Measurements from ENCODE around the gene COL28A1. TPM values are rescaled to one million over a fixed set of nuclear protein-coding genes. Genes with fewer than 3 reads are reported as not detected.

The COL28A1 gene
- total RNA-seq, 4 donors from 2014 or later = 1.6 to 10.5 (median 3.2) TPM

GRCh38 chr7:7417851-7418250 lies 117.8 kb downstream of the COL28A1 start:
- TF ChIP-seq CTCF (IDR thresholded peaks at IDR 0.05) = no peak
- no peak for TF ChIP-seq POLR2A (IDR thresholded peaks at IDR 0.05)
- DNase-seq (ENCODE audit: low spot score in 2 of 2) = no peak

GRCh38 chr7:7417414-7417813 lies 118.3 kb downstream of the COL28A1 start:
- intact Hi-C loops (cut with DNase I; ENCODE audit: low total_unique reads) = loop anchor here (10.0 kb wide), 1 partner anchor 313 kb away; no protein-coding TSS in a partner anchor
- no peak for DNase-seq (ENCODE audit: low spot score in 2 of 2)
- TF ChIP-seq POLR2A (IDR thresholded peaks at IDR 0.05) (no peak), CTCF (IDR thresholded peaks at IDR 0.05) (no peak)
- no peak overlapping the region for H3K4me3 ChIP-seq (ENCODE audit: low read depth, poor library complexity, severe bottlenecking)
- WGBS, 2 donors = 81 to 89% methylated on average over 2 of the region's 2 CpGs

More at GRCh38 chr7:7417851-7418250, 117.8 kb downstream of the COL28A1 start:
- WGBS, 2 donors = 91 to 94% methylated on average over 3 of the region's 3 CpGs
- intact Hi-C loops (cut with DNase I; ENCODE audit: low total_unique reads) = loop anchor here (10.0 kb wide), 1 partner anchor 313 kb away; no protein-coding TSS in a partner anchor
- no peak overlapping the region for H3K4me3 ChIP-seq (ENCODE audit: low read depth, poor library complexity, severe bottlenecking)

GRCh38 chr7:7416031-7416858 lies 119.4 kb downstream of the COL28A1 start:
- WGBS, 2 donors = 33 to 35% methylated on average over 6 of the region's 6 CpGs

GRCh38 chr7:7414791-7415603 lies 120.7 kb downstream of the COL28A1 start:
- intact Hi-C loops (cut with DNase I; ENCODE audit: low total_unique reads) = loop anchor here (10.0 kb wide), 1 partner anchor 310 kb away; no protein-coding TSS in a partner anchor
- no peak for DNase-seq (ENCODE audit: low spot score in 2 of 2)
- no peak overlapping the region for H3K4me3 ChIP-seq (ENCODE audit: low read depth, poor library complexity, severe bottlenecking)
- TF ChIP-seq CTCF (IDR thresholded peaks at IDR 0.05) (no peak), POLR2A (IDR thresholded peaks at IDR 0.05) (no peak)
- WGBS, 2 donors = 90 to 92% methylated on average over 7 of the region's 7 CpGs

More at GRCh38 chr7:7416031-7416858, 119.4 kb downstream of the COL28A1 start:
- DNase-seq (ENCODE audit: low spot score in 2 of 2) = peak in 1 of 2 donors; percentile 25
- intact Hi-C loops (cut with DNase I; ENCODE audit: low total_unique reads) = loop anchor here (10.0 kb wide), 1 partner anchor 311 kb away; no protein-coding TSS in a partner anchor
- H3K4me3 ChIP-seq (ENCODE audit: low read depth, poor library complexity, severe bottlenecking) = no peak overlapping the region
- no peak for TF ChIP-seq CTCF (IDR thresholded peaks at IDR 0.05)
- TF ChIP-seq POLR2A (IDR thresholded peaks at IDR 0.05) = no peak

GRCh38 chr7:7408001-7408770 lies 127.5 kb downstream of the COL28A1 start:
- WGBS, 2 donors = 34 to 44% methylated on average over 3 of the region's 3 CpGs
- TF ChIP-seq CTCF (IDR thresholded peaks at IDR 0.05) = no peak
- TF ChIP-seq POLR2A (IDR thresholded peaks at IDR 0.05) = no peak
- H3K4me3 ChIP-seq (ENCODE audit: low read depth, poor library complexity, severe bottlenecking) = no peak overlapping the region
- intact Hi-C loops (cut with DNase I; ENCODE audit: low total_unique reads) = no loop called here
- no peak for DNase-seq (ENCODE audit: low spot score in 2 of 2)

All from lower leg skin (tissue), 4 donors.